Measurements from ENCODE around the gene MROH9. TPM values are rescaled to one million over a fixed set of nuclear protein-coding genes. Genes with fewer than 3 reads are reported as not detected.
"Not testable (repeated sequence)": the region's sequence is repeated elsewhere in the genome, so short reads cannot be mapped to it uniquely, and the experiment has no call there.

Gene MROH9
- total RNA-seq, 3 donors from 2014 or later (not counting 1 experiment from before 2014, with no cell fraction given) = not detected

DNA sequence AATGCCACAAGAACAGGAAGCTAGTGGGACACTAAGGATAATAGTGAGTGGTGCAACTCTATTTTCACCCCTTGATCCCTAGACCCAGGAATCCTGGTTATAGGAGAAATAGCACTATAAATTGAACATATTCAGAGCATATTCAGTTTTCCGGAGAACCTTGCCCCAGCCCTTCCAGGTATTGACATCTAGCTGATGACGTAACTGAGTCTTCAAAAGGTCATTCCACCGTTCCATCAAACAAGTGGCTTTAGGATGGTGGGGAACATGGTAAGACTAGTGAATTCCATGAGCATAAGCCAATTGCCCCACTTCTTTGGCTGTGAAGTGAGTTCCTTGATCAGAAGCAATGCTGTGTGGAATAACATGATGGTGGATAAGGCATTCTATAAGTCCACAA lies 2.9 kb downstream of the MROH9 start:
- no peak for DNase-seq
- WGBS (ENCODE audit: insufficient coverage) = 95% methylated on average over 3 of the region's 3 CpGs
- no peak for ATAC-seq
- Mint-ChIP-seq H3K4me1 (no peaks in the 10 kb centered on the region), H3K27me3 (ENCODE audit: low read depth in 2 of 2) (peaks cover 3 to 6% of the 10 kb centered on the region in 2 donors), H3K4me3 (no peak overlapping the region), H3K9me3 (no peaks in the 10 kb centered on the region), H3K27ac (no peak overlapping the region), H3K36me3 (no peaks in the 10 kb centered on the region)
- Histone ChIP-seq H3K36me3 (ENCODE audit: control insufficient read depth, insufficient read depth, low read length) (no peaks in the 10 kb centered on the region), H3K4me3 (ENCODE audit: low read length) (no peak overlapping the region), H3K4me1 (ENCODE audit: control insufficient read depth, insufficient read depth, low read length) (no peaks in the 10 kb centered on the region), H3K9me3 (ENCODE audit: control insufficient read depth, insufficient read depth, low read length) (no peaks in the 10 kb centered on the region), H3K27ac (ENCODE audit: low read length) (no peak overlapping the region), H3K27me3 (ENCODE audit: control insufficient read depth, insufficient read depth, low read length) (no peaks in the 10 kb centered on the region)
- intact Hi-C loops (cut with micrococcal nuclease) = no loop called here
- TF ChIP-seq, protein P1, sequence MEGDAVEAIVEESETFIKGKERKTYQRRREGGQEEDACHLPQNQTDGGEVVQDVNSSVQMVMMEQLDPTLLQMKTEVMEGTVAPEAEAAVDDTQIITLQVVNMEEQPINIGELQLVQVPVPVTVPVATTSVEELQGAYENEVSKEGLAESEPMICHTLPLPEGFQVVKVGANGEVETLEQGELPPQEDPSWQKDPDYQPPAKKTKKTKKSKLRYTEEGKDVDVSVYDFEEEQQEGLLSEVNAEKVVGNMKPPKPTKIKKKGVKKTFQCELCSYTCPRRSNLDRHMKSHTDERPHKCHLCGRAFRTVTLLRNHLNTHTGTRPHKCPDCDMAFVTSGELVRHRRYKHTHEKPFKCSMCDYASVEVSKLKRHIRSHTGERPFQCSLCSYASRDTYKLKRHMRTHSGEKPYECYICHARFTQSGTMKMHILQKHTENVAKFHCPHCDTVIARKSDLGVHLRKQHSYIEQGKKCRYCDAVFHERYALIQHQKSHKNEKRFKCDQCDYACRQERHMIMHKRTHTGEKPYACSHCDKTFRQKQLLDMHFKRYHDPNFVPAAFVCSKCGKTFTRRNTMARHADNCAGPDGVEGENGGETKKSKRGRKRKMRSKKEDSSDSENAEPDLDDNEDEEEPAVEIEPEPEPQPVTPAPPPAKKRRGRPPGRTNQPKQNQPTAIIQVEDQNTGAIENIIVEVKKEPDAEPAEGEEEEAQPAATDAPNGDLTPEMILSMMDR (IDR thresholded peaks at IDR 0.05) = no peak

DNA sequence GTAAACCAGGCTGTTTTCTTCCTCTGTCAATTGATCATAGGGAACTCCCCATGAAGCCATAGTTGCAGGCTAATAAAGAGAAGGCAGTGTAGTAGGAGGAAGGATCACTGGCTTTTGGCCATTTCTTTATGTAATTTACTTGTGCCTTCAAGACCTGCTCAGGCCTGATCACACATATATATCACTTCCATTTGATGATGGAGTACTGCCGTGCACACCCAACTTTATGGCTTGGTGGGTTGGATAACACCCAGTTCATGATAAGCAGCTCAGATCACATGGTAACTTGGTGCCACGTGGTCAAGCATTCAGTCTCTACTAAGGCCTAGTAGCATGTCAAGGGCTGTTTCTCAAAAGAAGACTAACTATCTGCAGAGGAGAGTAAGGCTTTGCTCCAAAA lies 4.1 kb downstream of the MROH9 start:
- no peak overlapping the region for H3K4me3 Mint-ChIP-seq
- Histone ChIP-seq H3K9me3 (ENCODE audit: control insufficient read depth, insufficient read depth, low read length) (no peaks in the 10 kb centered on the region), H3K36me3 (ENCODE audit: control insufficient read depth, insufficient read depth, low read length) (no peaks in the 10 kb centered on the region), H3K4me3 (ENCODE audit: low read length) (no peak overlapping the region), H3K4me1 (ENCODE audit: control insufficient read depth, insufficient read depth, low read length) (no peaks in the 10 kb centered on the region), H3K27me3 (ENCODE audit: control insufficient read depth, insufficient read depth, low read length) (no peaks in the 10 kb centered on the region), H3K27ac (ENCODE audit: low read length) (no peak overlapping the region)
- H3K36me3 Mint-ChIP-seq = no peaks in the 10 kb centered on the region
- TF ChIP-seq, protein P1 (IDR thresholded peaks at IDR 0.05) = no peak
- H3K4me1 Mint-ChIP-seq = no peaks in the 10 kb centered on the region
- intact Hi-C loops (cut with micrococcal nuclease) = no loop called here
- H3K27me3 Mint-ChIP-seq (ENCODE audit: low read depth in 2 of 2) = peaks cover 3 to 6% of the 10 kb centered on the region in 2 donors
- H3K27ac Mint-ChIP-seq = no peak overlapping the region
- H3K9me3 Mint-ChIP-seq = no peaks in the 10 kb centered on the region
- ATAC-seq = no peak
- DNase-seq = no peak
- 75% methylated on average over 2 of the region's 2 CpGs for WGBS (ENCODE audit: insufficient coverage)

DNA sequence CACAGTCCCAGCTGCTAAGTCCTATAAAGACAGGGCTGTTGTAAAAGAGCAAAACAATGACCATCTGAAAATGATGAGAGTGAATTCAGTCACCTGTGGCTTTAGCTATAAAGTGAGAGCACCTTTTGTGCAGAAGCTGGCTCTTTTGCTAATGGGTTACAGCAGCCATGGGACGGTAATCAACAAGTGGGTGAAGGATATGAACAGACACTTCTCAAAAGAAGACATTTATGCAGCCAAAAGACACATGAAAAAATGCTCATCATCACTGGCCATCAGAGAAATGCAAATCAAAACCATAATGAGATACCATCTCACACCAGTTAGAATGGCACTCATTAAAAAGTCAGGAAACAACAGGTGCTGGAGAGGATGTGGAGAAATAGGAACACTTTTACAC lies 16.4 kb downstream of the MROH9 start:
- H3K9me3 Mint-ChIP-seq; H3K4me3 Mint-ChIP-seq; H3K36me3 ChIP-seq (ENCODE audit: control insufficient read depth, insufficient read depth, low read length); H3K27me3 ChIP-seq (ENCODE audit: control insufficient read depth, insufficient read depth, low read length); H3K27ac Mint-ChIP-seq; H3K4me1 ChIP-seq (ENCODE audit: control insufficient read depth, insufficient read depth, low read length); ATAC-seq; H3K4me1 Mint-ChIP-seq; H3K9me3 ChIP-seq (ENCODE audit: control insufficient read depth, insufficient read depth, low read length); H3K27me3 Mint-ChIP-seq (ENCODE audit: low read depth in 2 of 2); H3K4me3 ChIP-seq (ENCODE audit: low read length); intact Hi-C loops (cut with micrococcal nuclease); H3K27ac ChIP-seq (ENCODE audit: low read length); H3K36me3 Mint-ChIP-seq; DNase-seq: not testable (repeated sequence)
- 100% methylated on average over 1 of the region's 1 CpG for WGBS (ENCODE audit: insufficient coverage)

DNA sequence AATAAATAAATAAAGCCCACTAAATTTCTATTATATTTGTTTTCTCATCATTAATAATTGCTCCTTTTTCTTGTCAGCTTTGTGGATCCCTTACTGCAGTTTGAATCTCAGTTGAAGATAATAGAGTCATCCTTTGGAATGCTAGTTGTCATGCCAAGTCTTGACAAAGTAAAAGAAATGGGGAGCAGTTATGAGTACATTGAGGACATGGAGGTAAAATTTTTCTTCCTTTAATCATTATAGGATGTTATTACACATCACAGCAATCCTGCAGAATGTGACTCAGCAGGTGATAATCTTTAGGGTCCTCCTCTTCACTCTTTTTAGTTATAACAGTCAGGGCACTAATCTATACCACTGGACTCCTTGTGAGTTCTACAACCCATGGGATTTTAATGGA lies 24.1 kb downstream of the MROH9 start:
- Histone ChIP-seq H3K36me3 (ENCODE audit: control insufficient read depth, insufficient read depth, low read length) (no peaks in the 10 kb centered on the region), H3K4me3 (ENCODE audit: low read length) (no peak overlapping the region), H3K27me3 (ENCODE audit: control insufficient read depth, insufficient read depth, low read length) (peaks cover 2% of the 10 kb centered on the region), H3K4me1 (ENCODE audit: control insufficient read depth, insufficient read depth, low read length) (no peaks in the 10 kb centered on the region), H3K9me3 (ENCODE audit: control insufficient read depth, insufficient read depth, low read length) (no peaks in the 10 kb centered on the region), H3K27ac (ENCODE audit: low read length) (no peak overlapping the region)
- TF ChIP-seq, protein P1 (IDR thresholded peaks at IDR 0.05) = no peak
- no peak for DNase-seq
- Mint-ChIP-seq H3K4me3 (no peak overlapping the region), H3K36me3 (no peaks in the 10 kb centered on the region), H3K4me1 (no peaks in the 10 kb centered on the region), H3K9me3 (peaks cover 0 to 2% of the 10 kb centered on the region in 2 donors), H3K27me3 (ENCODE audit: low read depth in 2 of 2) (no peaks in the 10 kb centered on the region), H3K27ac (no peak overlapping the region)
- intact Hi-C loops (cut with micrococcal nuclease) = no loop called here
- ATAC-seq = no peak

Measured in natural killer cell (primary cell).